Measurements from ENCODE around the gene TBX3. TPM values are rescaled to one million over a fixed set of nuclear protein-coding genes. Genes with fewer than 3 reads are reported as not detected.

The TBX3 gene
- polyA plus RNA-seq, 2 of the 4 experiments (the other 2 are of a cell fraction), result 22.8 to 28.0 TPM

- POLR2A ChIA-PET, result interaction anchor here (2.5 kb wide), 1 partner anchor 12 kb away, joined by 15 read pairs; the partner anchor contains the start of gene TBX3
- TF ChIP-seq ZC3H11A (IDR thresholded peaks at IDR 0.05) (no peak), CEBPB (IDR thresholded peaks at IDR 0.05) (no peak), HES2 (IDR thresholded peaks at IDR 0.05) (no peak)
- H3K9me3 ChIP-seq, result no peaks in the 10 kb centered on the region
- H3K4me2 ChIP-seq, result no peak overlapping the region
- H3K4me3 ChIP-seq, result no peak overlapping the region
- no peaks in the 10 kb centered on the region for H3K4me1 ChIP-seq
- ATAC-seq, result no peak
- 68% methylated on average over 34 of the region's 34 CpGs for WGBS (ENCODE audit: missing lambda C conversion rate)
- DNase-seq (ENCODE audit: low read depth in 1 of 2, low spot score in 1 of 2), result no peak
- H3K27ac ChIP-seq, result no peak overlapping the region
- CTCF ChIA-PET, result interaction anchor here (1.7 kb wide), 1 partner anchor 12 kb away, joined by 8 read pairs; the partner anchor contains the start of gene TBX3
- no peak for FAIRE-seq
These were observed 12.7 kb upstream of the TBX3 start for GRCh38 chr12:114696443-114697242.

- Histone ChIP-seq H3K9me3 (no peaks in the 10 kb centered on the region), H3K4me1 (no peaks in the 10 kb centered on the region), H3K4me3 (no peak overlapping the region), H3K27ac (no peak overlapping the region), H3K4me2 (no peak overlapping the region)
- no peak for DNase-seq (ENCODE audit: low read depth in 1 of 2, low spot score in 1 of 2)
- TF ChIP-seq MAX (IDR thresholded peaks at IDR 0.05), result no peak
- TF ChIP-seq ZNF302 (CRISPR knock-in tag; IDR thresholded peaks at IDR 0.05), result no peak
- no peak for TF ChIP-seq ATOH8 (CRISPR knock-in tag; IDR thresholded peaks at IDR 0.05; ENCODE audit: low read depth)
- no peak for TF ChIP-seq KDM5A (IDR thresholded peaks at IDR 0.05)
- TF ChIP-seq RFX5 (IDR thresholded peaks at IDR 0.05), result no peak
- ATAC-seq, result no peak
- ChIA-PET POLR2A (interaction anchor here (0.6 to 2.5 kb wide), 2 partner anchors 11 to 222 kb away, joined by 4 to 15 read pairs; partner anchors contain the start of gene TBX3), CTCF (interaction anchor here (1.1 to 1.9 kb wide), 3 partner anchors 11 to 380 kb away, joined by 3 to 8 read pairs (median 5); partner anchors contain the start of gene TBX3)
- no peak for FAIRE-seq
- 78% methylated on average over 3 of the region's 3 CpGs for WGBS (ENCODE audit: missing lambda C conversion rate)
These were observed 11.3 kb upstream of the TBX3 start for GRCh38 chr12:114695305-114695592.

- no peaks in the 10 kb centered on the region for H3K9me3 ChIP-seq
- TF ChIP-seq RCOR1 (IDR thresholded peaks at IDR 0.05; ENCODE audit: low read depth, low read length), result no peak
- TF ChIP-seq BCL3 (IDR thresholded peaks at IDR 0.05), result no peak
- TF ChIP-seq BHLHE40 (IDR thresholded peaks at IDR 0.05; ENCODE audit: low read depth, low read length), result no peak
- no peak for TF ChIP-seq KDM1A (IDR thresholded peaks at IDR 0.05; ENCODE audit: low read depth)
- TF ChIP-seq HES2 (IDR thresholded peaks at IDR 0.05), result no peak
- TF ChIP-seq HOXB13 (CRISPR knock-in tag; IDR thresholded peaks at IDR 0.05; ENCODE audit: low read depth), result no peak
- TF ChIP-seq RFX5 (IDR thresholded peaks at IDR 0.05), result no peak
- TF ChIP-seq TFCP2L1 (CRISPR knock-in tag; IDR thresholded peaks at IDR 0.05), result no peak
- no peak for TF ChIP-seq ESRRA (IDR thresholded peaks at IDR 0.05; ENCODE audit: borderline replicate concordance, low read length)
- no peak for TF ChIP-seq HOXB5 (CRISPR knock-in tag; IDR thresholded peaks at IDR 0.05)
- no peak for TF ChIP-seq CHD2 (IDR thresholded peaks at IDR 0.05; ENCODE audit: low read length, partially characterized antibody)
- TF ChIP-seq RARB (CRISPR knock-in tag; IDR thresholded peaks at IDR 0.05), result no peak
- TF ChIP-seq MAZ (IDR thresholded peaks at IDR 0.05; ENCODE audit: borderline replicate concordance, low read depth, low read length), result no peak
- TF ChIP-seq FOSB (CRISPR knock-in tag; IDR thresholded peaks at IDR 0.05), result no peak
- no peak for TF ChIP-seq GATA3 (IDR thresholded peaks at IDR 0.05; ENCODE audit: borderline replicate concordance)
- no peak for TF ChIP-seq HMGXB4 (CRISPR knock-in tag; IDR thresholded peaks at IDR 0.05; ENCODE audit: borderline replicate concordance)
- H3K27ac ChIP-seq, result no peak overlapping the region
- no peak for FAIRE-seq
- H3K4me3 ChIP-seq, result no peak overlapping the region
- WGBS (ENCODE audit: missing lambda C conversion rate), result 70% methylated on average over 12 of the region's 12 CpGs
- H3K4me1 ChIP-seq, result no peaks in the 10 kb centered on the region
- H3K4me2 ChIP-seq, result no peak overlapping the region
- no peak; a peak in 1 of 6 replicates for ATAC-seq
- ChIA-PET POLR2A (interaction anchor here (0.6 to 2.5 kb wide), 3 partner anchors 10 to 222 kb away, joined by 4 to 15 read pairs (median 6); partner anchors contain the start of gene TBX3), CTCF (interaction anchor here (1.0 to 1.9 kb wide), 3 partner anchors 10 to 381 kb away, joined by 3 to 5 read pairs (median 3); no protein-coding TSS in a partner anchor)
- no peak for DNase-seq (ENCODE audit: low read depth in 1 of 2, low spot score in 1 of 2)
These were observed 10.7 kb upstream of the TBX3 start for GRCh38 chr12:114694436-114695304.

All from A549 (cell line).